ENCODE measurements around the gene KNL1. TPM values are rescaled to one million over a fixed set of nuclear protein-coding genes. Genes with fewer than 3 reads are reported as not detected.

The KNL1 gene, protein sequence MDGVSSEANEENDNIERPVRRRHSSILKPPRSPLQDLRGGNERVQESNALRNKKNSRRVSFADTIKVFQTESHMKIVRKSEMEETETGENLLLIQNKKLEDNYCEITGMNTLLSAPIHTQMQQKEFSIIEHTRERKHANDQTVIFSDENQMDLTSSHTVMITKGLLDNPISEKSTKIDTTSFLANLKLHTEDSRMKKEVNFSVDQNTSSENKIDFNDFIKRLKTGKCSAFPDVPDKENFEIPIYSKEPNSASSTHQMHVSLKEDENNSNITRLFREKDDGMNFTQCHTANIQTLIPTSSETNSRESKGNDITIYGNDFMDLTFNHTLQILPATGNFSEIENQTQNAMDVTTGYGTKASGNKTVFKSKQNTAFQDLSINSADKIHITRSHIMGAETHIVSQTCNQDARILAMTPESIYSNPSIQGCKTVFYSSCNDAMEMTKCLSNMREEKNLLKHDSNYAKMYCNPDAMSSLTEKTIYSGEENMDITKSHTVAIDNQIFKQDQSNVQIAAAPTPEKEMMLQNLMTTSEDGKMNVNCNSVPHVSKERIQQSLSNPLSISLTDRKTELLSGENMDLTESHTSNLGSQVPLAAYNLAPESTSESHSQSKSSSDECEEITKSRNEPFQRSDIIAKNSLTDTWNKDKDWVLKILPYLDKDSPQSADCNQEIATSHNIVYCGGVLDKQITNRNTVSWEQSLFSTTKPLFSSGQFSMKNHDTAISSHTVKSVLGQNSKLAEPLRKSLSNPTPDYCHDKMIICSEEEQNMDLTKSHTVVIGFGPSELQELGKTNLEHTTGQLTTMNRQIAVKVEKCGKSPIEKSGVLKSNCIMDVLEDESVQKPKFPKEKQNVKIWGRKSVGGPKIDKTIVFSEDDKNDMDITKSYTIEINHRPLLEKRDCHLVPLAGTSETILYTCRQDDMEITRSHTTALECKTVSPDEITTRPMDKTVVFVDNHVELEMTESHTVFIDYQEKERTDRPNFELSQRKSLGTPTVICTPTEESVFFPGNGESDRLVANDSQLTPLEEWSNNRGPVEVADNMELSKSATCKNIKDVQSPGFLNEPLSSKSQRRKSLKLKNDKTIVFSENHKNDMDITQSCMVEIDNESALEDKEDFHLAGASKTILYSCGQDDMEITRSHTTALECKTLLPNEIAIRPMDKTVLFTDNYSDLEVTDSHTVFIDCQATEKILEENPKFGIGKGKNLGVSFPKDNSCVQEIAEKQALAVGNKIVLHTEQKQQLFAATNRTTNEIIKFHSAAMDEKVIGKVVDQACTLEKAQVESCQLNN (N-terminal part only)
- 10 to 100 TPM in 2 of 4 donors, 1 to 10 TPM in 2; 6.6 to 26.6 (median 12.8) TPM for total RNA-seq

DNA sequence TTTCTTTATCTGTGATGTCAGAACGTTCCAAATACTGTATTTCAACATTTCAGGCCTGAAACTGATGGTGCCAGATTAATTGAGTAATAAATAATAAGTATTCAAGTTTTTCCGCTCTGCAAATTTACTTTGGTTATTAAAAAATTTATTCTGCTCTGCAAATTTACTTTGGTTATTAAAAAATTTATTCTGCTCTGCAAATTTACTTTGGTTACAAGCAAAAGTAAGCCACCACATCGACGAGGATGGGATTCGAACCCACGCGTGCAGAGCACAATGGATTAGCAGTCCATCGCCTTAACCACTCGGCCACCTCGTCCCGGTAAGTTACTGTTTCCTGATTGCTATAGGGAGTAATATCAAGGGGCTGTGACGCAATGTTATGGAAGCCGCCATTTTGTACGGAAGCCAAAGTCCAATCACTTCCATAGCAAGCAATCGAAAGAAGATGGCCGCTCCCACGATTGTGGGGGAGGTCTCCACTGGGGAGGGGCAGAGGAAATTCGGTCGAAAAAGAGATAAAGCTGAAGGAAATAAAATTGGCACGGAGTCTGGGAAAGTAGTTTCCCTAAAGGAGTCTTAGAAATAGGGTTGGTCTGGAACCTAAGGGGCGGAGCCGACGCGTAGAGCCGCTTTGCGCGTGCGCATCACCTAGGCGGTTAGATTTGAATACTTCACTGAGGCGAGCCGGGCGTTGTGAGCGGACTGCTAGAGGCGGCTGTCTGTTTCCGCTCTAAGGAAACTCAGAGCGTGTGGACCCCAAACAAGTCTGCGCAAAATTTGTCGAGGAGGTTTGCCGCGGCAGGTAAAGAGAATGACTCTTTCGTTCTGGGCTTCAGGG is at the start of gene KNL1:
KNL1 (plus strand) TSS at position 662 of the 841 bp plus-strand sequence. CDS start 8,683 bp downstream, outside the sequence.
- Histone ChIP-seq H3K36me3 (no peaks in the 10 kb centered on the region), H3K27ac (peak within 1 kb of the TSS; percentile 76 to 91 (median 88)), H3K27me3 (no peaks in the 10 kb centered on the region), H3K9me3 (no peaks in the 10 kb centered on the region), H3K4me1 (peaks cover 0 to 9% (median 3%) of the 10 kb centered on the region in 4 donors), H3K4me3 (peak within 1 kb of the TSS; percentile 45 to 66 (median 58))
- peak; percentile 89 to 96 (median 91) for DNase-seq
- TF ChIP-seq POLR2A (IDR thresholded peaks at IDR 0.05) = peak; percentile 16 to 24
- TF ChIP-seq, protein P1, sequence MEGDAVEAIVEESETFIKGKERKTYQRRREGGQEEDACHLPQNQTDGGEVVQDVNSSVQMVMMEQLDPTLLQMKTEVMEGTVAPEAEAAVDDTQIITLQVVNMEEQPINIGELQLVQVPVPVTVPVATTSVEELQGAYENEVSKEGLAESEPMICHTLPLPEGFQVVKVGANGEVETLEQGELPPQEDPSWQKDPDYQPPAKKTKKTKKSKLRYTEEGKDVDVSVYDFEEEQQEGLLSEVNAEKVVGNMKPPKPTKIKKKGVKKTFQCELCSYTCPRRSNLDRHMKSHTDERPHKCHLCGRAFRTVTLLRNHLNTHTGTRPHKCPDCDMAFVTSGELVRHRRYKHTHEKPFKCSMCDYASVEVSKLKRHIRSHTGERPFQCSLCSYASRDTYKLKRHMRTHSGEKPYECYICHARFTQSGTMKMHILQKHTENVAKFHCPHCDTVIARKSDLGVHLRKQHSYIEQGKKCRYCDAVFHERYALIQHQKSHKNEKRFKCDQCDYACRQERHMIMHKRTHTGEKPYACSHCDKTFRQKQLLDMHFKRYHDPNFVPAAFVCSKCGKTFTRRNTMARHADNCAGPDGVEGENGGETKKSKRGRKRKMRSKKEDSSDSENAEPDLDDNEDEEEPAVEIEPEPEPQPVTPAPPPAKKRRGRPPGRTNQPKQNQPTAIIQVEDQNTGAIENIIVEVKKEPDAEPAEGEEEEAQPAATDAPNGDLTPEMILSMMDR (IDR thresholded peaks at IDR 0.05) = no peak

DNA sequence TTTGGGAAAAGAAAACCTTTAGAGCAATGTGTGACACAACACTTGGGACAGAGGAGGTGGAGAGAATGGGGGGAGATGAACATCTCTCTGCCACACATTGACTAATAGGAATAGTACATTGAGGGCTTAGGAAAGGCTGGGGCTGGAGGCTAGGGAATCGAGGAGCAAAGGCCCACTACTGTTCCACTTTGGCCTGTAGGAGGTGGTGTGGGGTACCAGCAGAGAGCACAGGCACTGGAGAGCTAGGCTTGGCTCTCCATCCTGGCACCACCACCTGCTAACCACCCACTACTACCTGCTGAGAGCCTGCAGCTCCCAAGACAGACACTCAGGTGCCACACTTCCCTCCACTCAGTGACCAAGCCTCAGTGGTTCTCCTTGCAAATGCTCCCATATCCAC is 48.6 kb upstream of the KNL1 start:
- Histone ChIP-seq H3K27ac (no peak overlapping the region), H3K36me3 (peaks cover 0 to 30% (median 0%) of the 10 kb centered on the region in 3 donors), H3K4me3 (no peak overlapping the region), H3K9me3 (no peaks in the 10 kb centered on the region), H3K4me1 (peaks cover 0 to 11% (median 4%) of the 10 kb centered on the region in 4 donors), H3K27me3 (no peaks in the 10 kb centered on the region)
- DNase-seq = no peak
- TF ChIP-seq, protein P1 (IDR thresholded peaks at IDR 0.05) = no peak
- no peak for TF ChIP-seq POLR2A (IDR thresholded peaks at IDR 0.05)

DNA sequence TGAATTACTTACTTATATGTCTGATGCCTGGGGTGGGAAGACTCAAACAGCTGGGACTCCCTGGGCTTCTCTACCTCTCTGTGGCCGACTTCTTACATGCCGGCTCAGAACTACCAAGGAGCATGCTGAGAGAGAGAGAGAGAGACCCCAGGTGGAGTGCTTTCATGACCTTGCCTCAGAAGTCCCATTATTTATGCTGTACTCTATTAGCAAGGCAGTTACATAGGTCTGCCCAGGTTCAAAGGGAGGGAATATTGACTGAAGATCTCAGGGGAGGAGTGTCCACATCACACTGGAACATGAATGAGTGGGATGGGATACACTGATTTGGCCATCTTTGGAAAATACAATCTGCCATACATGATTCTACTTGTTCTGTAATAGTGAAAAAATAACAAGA is 45.4 kb upstream of the KNL1 start:
- Histone ChIP-seq H3K4me1 (peaks cover 0 to 10% (median 4%) of the 10 kb centered on the region in 4 donors), H3K9me3 (no peaks in the 10 kb centered on the region), H3K4me3 (no peak overlapping the region), H3K27ac (no peak overlapping the region), H3K36me3 (peaks cover 0 to 51% (median 0%) of the 10 kb centered on the region in 3 donors), H3K27me3 (no peaks in the 10 kb centered on the region)
- DNase-seq = no peak
- no peak for TF ChIP-seq POLR2A (IDR thresholded peaks at IDR 0.05)

DNA sequence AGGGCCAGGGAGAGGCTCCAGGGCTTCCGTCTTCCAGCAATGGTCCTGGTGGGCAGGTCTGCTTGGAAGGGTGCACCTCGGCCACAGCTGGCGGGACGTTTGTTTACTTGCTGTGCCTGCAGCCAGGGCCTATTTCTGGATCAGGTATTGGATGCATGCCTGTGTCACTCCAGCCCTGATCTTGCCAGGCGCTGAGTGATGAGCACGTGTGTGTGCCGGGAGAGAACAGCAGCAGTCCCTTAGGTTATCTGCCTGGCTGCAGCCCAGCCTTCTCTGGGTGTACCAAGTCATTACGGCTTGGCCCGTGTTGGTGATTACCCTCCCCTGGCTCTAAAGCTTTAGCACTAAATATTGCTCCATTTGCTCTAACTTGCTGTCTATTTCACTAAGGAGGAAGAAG is 44.2 kb upstream of the KNL1 start:
- Histone ChIP-seq H3K36me3 (peaks cover 0 to 61% (median 0%) of the 10 kb centered on the region in 3 donors), H3K27me3 (no peaks in the 10 kb centered on the region), H3K9me3 (no peaks in the 10 kb centered on the region), H3K4me3 (no peak overlapping the region), H3K4me1 (peaks cover 0 to 7% (median 4%) of the 10 kb centered on the region in 4 donors), H3K27ac (peak overlapping the region in 1 of 4 donors; percentile 55)
- no peak for DNase-seq
- TF ChIP-seq, protein P1 (IDR thresholded peaks at IDR 0.05) = no peak
- TF ChIP-seq POLR2A (IDR thresholded peaks at IDR 0.05) = no peak

DNA sequence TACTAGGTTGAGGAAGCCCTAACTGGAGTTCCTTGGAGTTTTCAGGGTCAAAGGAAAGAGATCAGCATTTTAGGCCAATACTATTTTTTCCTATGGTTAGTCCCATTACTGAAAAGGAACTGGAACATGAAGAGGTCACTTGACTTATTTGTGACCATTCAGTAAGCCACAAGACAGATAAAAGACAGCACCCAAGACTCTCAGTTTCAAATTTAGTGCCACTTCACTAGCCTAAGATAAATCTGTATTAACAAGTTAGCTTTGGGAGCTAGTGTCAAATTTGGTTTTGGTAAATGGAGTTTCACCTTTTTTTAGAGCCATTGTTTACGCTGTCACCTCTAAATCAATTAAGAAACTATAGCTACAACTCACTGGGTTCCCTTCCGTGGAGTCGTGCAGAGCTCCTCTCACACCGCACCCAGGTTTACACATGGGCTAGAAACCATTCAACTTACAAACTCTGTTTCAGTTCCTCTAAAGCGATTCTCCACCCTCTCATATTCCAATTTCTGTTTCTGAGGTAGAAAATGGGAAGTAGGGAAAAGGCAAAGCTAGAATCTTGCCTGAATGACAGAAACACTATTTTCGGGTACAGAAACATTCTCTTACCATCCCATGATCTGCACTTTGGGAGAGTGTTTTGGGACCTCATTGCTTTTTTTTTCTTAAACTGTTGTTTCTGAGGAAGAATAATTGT is 43.6 kb upstream of the KNL1 start:
- Histone ChIP-seq H3K4me3 (no peak overlapping the region), H3K36me3 (peaks cover 0 to 67% (median 0%) of the 10 kb centered on the region in 3 donors), H3K4me1 (peaks cover 0 to 7% (median 4%) of the 10 kb centered on the region in 4 donors), H3K9me3 (no peaks in the 10 kb centered on the region), H3K27ac (peak overlapping the region in 1 of 4 donors; percentile 55), H3K27me3 (no peaks in the 10 kb centered on the region)
- TF ChIP-seq, protein P1 (IDR thresholded peaks at IDR 0.05) = no peak
- TF ChIP-seq POLR2A (IDR thresholded peaks at IDR 0.05) = no peak
- DNase-seq = peak in 2 of 3 donors; percentile 59
